HepG2 (cell line): ENCODE data around the gene ISG20. TPM values are rescaled to one million over a fixed set of nuclear protein-coding genes. Genes with fewer than 3 reads are reported as not detected.

Source experiments
- ATAC-seq: fragments of 200-7000 bp; cut with Tn5 transposase; 3 replicates; pipeline ENCODE4 v1.9.1; 2020; ENCODE audit warnings: mild to moderate bottlenecking, moderate library complexity
- BruUV-seq: library from RNA; stranded (reverse); fragments of 400-500 nt; replicated peaks from 2 replicates; lab custom pipeline; 2021; lab: Mats Ljungman, UMichigan
- CTCF ChIA-PET: fragments of 300-600 bp; formaldehyde crosslinking; extraction: SDS; loops from one replicate; lab custom pipeline; 2021; ENCODE audit warnings: low total read pairs, inconsistent platforms, low intra/inter-chr PET ratio; lab: Yijun Ruan, JAX
- POLR2A ChIA-PET: fragments of 350-600 bp; sonication (Branson Sonifier 250); formaldehyde crosslinking; loops from one replicate; lab custom pipeline; 2020; ENCODE audit warnings: antibody characterized with exemption, inconsistent platforms; lab: Yijun Ruan, JAX
- DNase-seq: peaks from one replicate; pipeline ENCODE4 v3.0.0-alpha.2; 2015; ENCODE audit warnings: low spot score
- FAIRE-seq: peaks from 3 replicates; lab custom pipeline; 2011; peaks lifted over from hg19 to GRCh38; lab: Jason Lieb, UNC
- H2AFZ ChIP-seq: one replicate; pipeline ENCODE4 v1.6.1; 2011; ENCODE audit warnings: low read length, inconsistent platforms
- H3K27ac ChIP-seq: fragments of 300-600 bp; 3 replicates; pipeline ENCODE4 v1.8.0; 2011; ENCODE audit warnings: mixed run types, mild to moderate bottlenecking, mixed read lengths, low read length, inconsistent platforms; ENCODE audit not compliant: insufficient read depth; ENCODE audit errors: extremely low read length
- H3K27me3 ChIP-seq, 2 experiments: fragments of 200-600 bp in 1 of 2; 2 replicates in 1 of 2; 3 replicates in 1 of 2; pipeline versions ENCODE4 v1.6.0 to v1.8.0; 2011; ENCODE audit warnings: low read length in 2 of 2, mild to moderate bottlenecking in 2 of 2, moderate library complexity in 2 of 2, inconsistent platforms in 1 of 2; ENCODE audit not compliant: insufficient read depth in 2 of 2, control insufficient read depth in 1 of 2
- H3K36me3 ChIP-seq, 2 experiments: fragments of 200-600 bp in 1 of 2; replicated peaks in 1 of 2; 2 replicates in 1 of 2; 3 replicates in 1 of 2; pipeline versions ENCODE4 v1.5.1 to v1.8.0; 2011; ENCODE audit warnings: low read length in 2 of 2, inconsistent platforms in 1 of 2; ENCODE audit not compliant: insufficient read depth in 2 of 2, control insufficient read depth in 1 of 2
- H3K4me1 ChIP-seq: 2 replicates; pipeline ENCODE4 v1.5.1; 2012; ENCODE audit warnings: low read length, inconsistent platforms; ENCODE audit not compliant: insufficient read depth
- H3K4me2 ChIP-seq: 2 replicates; pipeline ENCODE4 v1.6.0; 2011; ENCODE audit warnings: low read depth, low read length, inconsistent platforms
- H3K4me3 ChIP-seq, 3 experiments: fragments of 200-600 bp in 1 of 3; sonication (generic), shearing (Covaris generic) in 1 of 3; replicated peaks in 1 of 3; 2 replicates each; pipeline ENCODE4 v1.5.1; 2011 to 2016; ENCODE audit warnings: low read length in 3 of 3, inconsistent platforms in 2 of 3, low read depth in 2 of 3, mild to moderate bottlenecking in 2 of 3, control low read depth in 1 of 3, mixed read lengths in 1 of 3; ENCODE audit not compliant: insufficient read depth in 1 of 3
- H3K79me2 ChIP-seq: one replicate; pipeline ENCODE4 v1.6.1; 2011; ENCODE audit warnings: low read length, inconsistent platforms; ENCODE audit not compliant: insufficient read depth
- H3K9ac ChIP-seq: 2 replicates; pipeline ENCODE4 v1.6.0; 2011; ENCODE audit warnings: mild to moderate bottlenecking, low read depth, low read length, inconsistent platforms; ENCODE audit not compliant: insufficient read depth
- H3K9me3 ChIP-seq: 2 replicates; pipeline ENCODE4 v1.5.1; 2012; ENCODE audit warnings: mild to moderate bottlenecking, low read length
- H4K20me1 ChIP-seq: 2 replicates; pipeline ENCODE4 v1.6.0; 2011; ENCODE audit warnings: inconsistent platforms, mild to moderate bottlenecking, low read length, moderate library complexity; ENCODE audit not compliant: insufficient read depth
- AKNA ChIP-seq: sonication (generic); formaldehyde crosslinking; IDR thresholded peaks from 2 replicates; pipeline ENCODE4 v1.4.0; 2020; ENCODE audit warnings: missing genetic modification reagents, borderline replicate concordance
- CSRNP2 ChIP-seq: sonication (generic); formaldehyde crosslinking; conservative IDR thresholded peaks from 2 replicates; pipeline ENCODE4 v1.8.0; 2022; ENCODE audit warnings: low read depth, missing genetic modification reagents
- HINFP ChIP-seq: sonication (generic); formaldehyde crosslinking; IDR thresholded peaks from 2 replicates; pipeline ENCODE4 v1.4.0; 2020; ENCODE audit warnings: low read depth, mild to moderate bottlenecking, missing genetic modification reagents
- KDM5B ChIP-seq: sonication (generic); formaldehyde crosslinking; IDR thresholded peaks from 2 replicates; pipeline ENCODE4 v1.4.0; 2020; ENCODE audit warnings: missing genetic modification reagents, mild to moderate bottlenecking, borderline replicate concordance
- MIER2 ChIP-seq: IDR thresholded peaks from 2 replicates; pipeline ENCODE4 v1.6.1; 2016; ENCODE audit warnings: missing biosample characterization, missing genetic modification reagents
- NFKB2 ChIP-seq: sonication (generic); formaldehyde crosslinking; IDR thresholded peaks from 2 replicates; pipeline ENCODE4 v1.4.0; 2020; ENCODE audit warnings: missing genetic modification reagents, borderline replicate concordance
- POLR2AphosphoS2 ChIP-seq: IDR thresholded peaks from 2 replicates; pipeline ENCODE4 v1.6.1; 2011; ENCODE audit warnings: low read depth, low read length, improper control_type of control experiment
- TAF1 ChIP-seq: sonication (generic); formaldehyde crosslinking; IDR thresholded peaks from 2 replicates; pipeline ENCODE4 v1.4.0; 2020; ENCODE audit warnings: missing genetic modification reagents
- TARDBP ChIP-seq: sonication (generic); formaldehyde crosslinking; IDR thresholded peaks from 2 replicates; pipeline ENCODE4 v1.8.0; 2022; ENCODE audit warnings: mild to moderate bottlenecking, missing genetic modification reagents
- USF2 ChIP-seq, 2 experiments: sonication (generic) in 1 of 2; formaldehyde crosslinking in 1 of 2; IDR thresholded peaks; 2 replicates each; pipeline versions ENCODE4 v1.5.1 to v1.6.1; 2011 to 2020; ENCODE audit warnings: borderline replicate concordance in 1 of 2, low read depth in 1 of 2, low read length in 1 of 2, mild to moderate bottlenecking in 1 of 2, missing genetic modification reagents in 1 of 2, moderate library complexity in 1 of 2
- ZNF383 ChIP-seq: sonication (generic); formaldehyde crosslinking; IDR thresholded peaks from 2 replicates; pipeline ENCODE4 v1.4.0; 2020; ENCODE audit warnings: missing genetic modification reagents, mild to moderate bottlenecking, borderline replicate concordance
- ZNF740 ChIP-seq: sonication (generic); formaldehyde crosslinking; IDR thresholded peaks from 2 replicates; pipeline ENCODE4 v1.4.0; 2020; ENCODE audit warnings: missing genetic modification reagents
- WGBS: methylation state at CpG from one replicate; pipeline ENCODE4 v1.1.6; 2017; ENCODE audit warnings: low lambda C conversion rate; 5-methylcytosine and 5-hydroxymethylcytosine counted together
- in situ Hi-C: cut with HindIII; loops from 2 replicates; pipeline ENCODE4 v1.10.0; 2017; ENCODE audit warnings: low pct_unique_long_range_greater_than_20kb; ENCODE audit not compliant: extremely low pct_ligation_motif_present
- intact Hi-C: fragments of 100-400 bp; cut with micrococcal nuclease; formaldehyde crosslinking; loops from one replicate; pipeline ENCODE4 v1.10.0; 2022; ENCODE audit not compliant: unreplicated experiment
- polyA plus RNA-seq, 8 experiments: library from polyadenylated mRNA; depleted of rRNA in 3 of 8; stranded (reverse) in 7 of 8; unstranded in 1 of 8; fragments of >200 nt; fragmentation: Illumina TruSeq in 4 of 8; extraction: Trizol in 4 of 8; gene quantifications; 2 replicates each; pipeline versions ENCODE4 v1.2.1 to v1.2.3, GENCODE V29; 2011 to 2016; ENCODE audit warnings: low read depth in 4 of 8, missing spikeins in 1 of 8, mixed read lengths in 1 of 8; ENCODE audit not compliant: insufficient read depth in 1 of 8
- total RNA-seq, 5 experiments: library from RNA; depleted of rRNA; stranded (reverse); fragments of >200 nt; fragmentation: Illumina TruSeq; extraction: Trizol; gene quantifications; 2 replicates each; pipeline ENCODE4 v1.2.3, GENCODE V29; 2016; ENCODE audit warnings: low read depth in 1 of 5
- TF ChIP-seq, protein P1 (sequence below): IDR thresholded peaks from 2 replicates; pipeline ENCODE4 v1.6.1; 2012; ENCODE audit warnings: inconsistent platforms

The ISG20 gene
- total and polyA plus RNA-seq, 2 of the 13 experiments (the other 11 are each of a cell fraction or from before 2014, with no cell fraction given): 6.3 to 31.5 TPM

DNA sequence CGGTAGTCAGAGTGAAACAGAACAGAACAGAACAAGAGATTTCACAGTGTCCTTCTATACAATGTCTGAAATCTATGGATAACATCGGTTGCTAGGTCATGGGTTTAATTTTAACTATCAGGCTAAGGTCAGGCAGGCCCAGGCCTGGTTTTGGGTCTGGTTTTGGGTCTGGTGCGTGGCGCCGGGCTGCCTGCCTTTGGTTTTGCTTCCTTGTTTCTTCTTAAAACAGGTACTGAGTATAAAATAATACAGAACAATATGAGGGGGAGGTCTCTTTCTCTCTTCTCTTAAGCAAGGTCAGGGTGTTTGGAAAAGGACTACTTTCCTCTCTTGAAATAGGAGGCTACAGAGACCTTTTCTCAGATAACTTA, 16.2 kb upstream of the ISG20 start:
- Histone ChIP-seq H3K9ac (peak overlapping the region; percentile 99), H3K27ac (peak overlapping the region; percentile 93), H4K20me1 (peaks cover 51% of the 10 kb centered on the region), H3K4me1 (peaks cover 59% of the 10 kb centered on the region), H3K4me3 (peak overlapping the region; percentile 87 to 96 (median 94)), H3K27me3 (no peaks in the 10 kb centered on the region), H3K79me2 (peaks cover 67% of the 10 kb centered on the region), H3K36me3 (peaks cover 6 to 28% of the 10 kb centered on the region in 2 experiments), H3K9me3 (no peaks in the 10 kb centered on the region), H2AFZ (no peak overlapping the region), H3K4me2 (peak overlapping the region; percentile 84)
- POLR2A ChIA-PET: interaction anchor here (0.7 to 2.2 kb wide), 5 partner anchors 10 to 159 kb away, joined by 3 to 47 read pairs (median 7); partner anchors contain the start of gene ISG20
- FAIRE-seq (no peak), ATAC-seq (no peak), DNase-seq (no peak)
- CTCF ChIA-PET: no interaction called here
- WGBS: 16% methylated on average over 5 of the region's 5 CpGs
- in situ Hi-C loops: no loop called here
- no TSS peak for BruUV-seq
- intact Hi-C loops: loop anchor here (1.0 to 10.0 kb wide), 2 partner anchors 16 to 212 kb away; no protein-coding TSS in a partner anchor
- TF ChIP-seq CSRNP2 (CRISPR knock-in tag): no peak
- no peak for TF ChIP-seq AKNA (CRISPR knock-in tag)
- TF ChIP-seq TAF1 (CRISPR knock-in tag): no peak
- no peak for TF ChIP-seq KDM5B (CRISPR knock-in tag)
- no peak for TF ChIP-seq POLR2AphosphoS2
- no peak for TF ChIP-seq MIER2 (CRISPR knock-in tag)
- no peak for TF ChIP-seq TARDBP (CRISPR knock-in tag)
- no peak for TF ChIP-seq ZNF740 (CRISPR knock-in tag)
- no peak for TF ChIP-seq ZNF383
- TF ChIP-seq, protein P1, sequence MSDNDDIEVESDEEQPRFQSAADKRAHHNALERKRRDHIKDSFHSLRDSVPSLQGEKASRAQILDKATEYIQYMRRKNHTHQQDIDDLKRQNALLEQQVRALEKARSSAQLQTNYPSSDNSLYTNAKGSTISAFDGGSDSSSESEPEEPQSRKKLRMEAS: no peak
- no peak for TF ChIP-seq NFKB2 (CRISPR knock-in tag)
- TF ChIP-seq HINFP (CRISPR knock-in tag): no peak
- TF ChIP-seq USF2 (IDR thresholded peaks at IDR 0.05; ENCODE audit: low read depth, low read length): no peak
- TF ChIP-seq USF2 (CRISPR knock-in tag; IDR thresholded peaks at IDR 0.05; ENCODE audit: borderline replicate concordance): no peak
